ENCODE data around the gene AIMP1.

The AIMP1 gene

GRCh38 chr4:106358899-106359298, 42.5 kb downstream of the AIMP1 start:
- no peaks in the 10 kb centered on the region for H3K4me1 ChIP-seq (ENCODE audit: control insufficient read depth, low read length)
- H4K20me1 ChIP-seq (ENCODE audit: control insufficient read depth, insufficient read depth, low read depth, low read length), result no peaks in the 10 kb centered on the region
- H3K4me2 ChIP-seq (ENCODE audit: low read length), result no peak overlapping the region
- TF ChIP-seq EZH2phosphoT487 (IDR thresholded peaks at IDR 0.05; ENCODE audit: borderline replicate concordance, low read length), result no peak
- no peak for TF ChIP-seq CTCF (IDR thresholded peaks at IDR 0.05; ENCODE audit: low read depth, low read length, poor library complexity, severe bottlenecking)
- H3F3A ChIP-seq (ENCODE audit: control insufficient read depth, insufficient read depth), result no peaks in the 10 kb centered on the region
- H3K4me3 ChIP-seq (ENCODE audit: low read length), result no peak overlapping the region
- H3K36me3 ChIP-seq (ENCODE audit: control insufficient read depth, low read length), result no peaks in the 10 kb centered on the region
- no peak overlapping the region for H3K27ac ChIP-seq (ENCODE audit: low read depth, low read length)
- H3K79me2 ChIP-seq (ENCODE audit: control insufficient read depth, low read length), result no peaks in the 10 kb centered on the region
- no peaks in the 10 kb centered on the region for H3K9me2 ChIP-seq (replicated peaks; ENCODE audit: control insufficient read depth, low read length)
- H3K27me3 ChIP-seq (ENCODE audit: control insufficient read depth, low read length), result no peaks in the 10 kb centered on the region; the same call in 1 of the 2 replicates
- H3K9me3 ChIP-seq (ENCODE audit: control insufficient read depth, insufficient read depth, low read length), result no peaks in the 10 kb centered on the region

- H3K9me2 ChIP-seq (replicated peaks; ENCODE audit: control insufficient read depth, low read length), result no peaks in the 10 kb centered on the region
- H3K4me3 ChIP-seq (ENCODE audit: low read length), result no peak overlapping the region
- no peaks in the 10 kb centered on the region for H3F3A ChIP-seq (ENCODE audit: control insufficient read depth, insufficient read depth)
- H3K4me1 ChIP-seq (ENCODE audit: control insufficient read depth, low read length), result no peaks in the 10 kb centered on the region
- H3K4me2 ChIP-seq (ENCODE audit: low read length), result no peak overlapping the region
- H3K79me2 ChIP-seq (ENCODE audit: control insufficient read depth, low read length), result no peaks in the 10 kb centered on the region
- H3K36me3 ChIP-seq (ENCODE audit: control insufficient read depth, low read length), result no peaks in the 10 kb centered on the region
- H4K20me1 ChIP-seq (ENCODE audit: control insufficient read depth, insufficient read depth, low read depth, low read length), result no peaks in the 10 kb centered on the region
- no peak for TF ChIP-seq CTCF (IDR thresholded peaks at IDR 0.05; ENCODE audit: low read depth, low read length, poor library complexity, severe bottlenecking)
- TF ChIP-seq EZH2phosphoT487 (IDR thresholded peaks at IDR 0.05; ENCODE audit: borderline replicate concordance, low read length), result no peak
- no peak overlapping the region for H3K27ac ChIP-seq (ENCODE audit: low read depth, low read length)
- no peaks in the 10 kb centered on the region; the same call in 1 of the 2 replicates for H3K27me3 ChIP-seq (ENCODE audit: control insufficient read depth, low read length)
- no peaks in the 10 kb centered on the region for H3K9me3 ChIP-seq (ENCODE audit: control insufficient read depth, insufficient read depth, low read length)
Observed at GRCh38 chr4:106362086-106362825, 45.9 kb downstream of the AIMP1 start.

GRCh38 chr4:106364282-106364681, 47.9 kb downstream of the AIMP1 start:
- TF ChIP-seq CTCF (IDR thresholded peaks at IDR 0.05; ENCODE audit: low read depth, low read length, poor library complexity, severe bottlenecking) (no peak), EZH2phosphoT487 (IDR thresholded peaks at IDR 0.05; ENCODE audit: borderline replicate concordance, low read length) (no peak)
- Histone ChIP-seq H4K20me1 (ENCODE audit: control insufficient read depth, insufficient read depth, low read depth, low read length) (no peaks in the 10 kb centered on the region), H3K79me2 (ENCODE audit: control insufficient read depth, low read length) (no peaks in the 10 kb centered on the region), H3K4me3 (ENCODE audit: low read length) (no peak overlapping the region), H3K9me2 (replicated peaks; ENCODE audit: control insufficient read depth, low read length) (no peaks in the 10 kb centered on the region), H3K4me1 (ENCODE audit: control insufficient read depth, low read length) (peaks cover 2% of the 10 kb centered on the region), H3K4me2 (ENCODE audit: low read length) (no peak overlapping the region), H3K36me3 (ENCODE audit: control insufficient read depth, low read length) (no peaks in the 10 kb centered on the region), H3F3A (ENCODE audit: control insufficient read depth, insufficient read depth) (no peaks in the 10 kb centered on the region), H3K27me3 (ENCODE audit: control insufficient read depth, low read length) (no peaks in the 10 kb centered on the region; the same call in 1 of the 2 replicates), H3K27ac (ENCODE audit: low read depth, low read length) (no peak overlapping the region), H3K9me3 (ENCODE audit: control insufficient read depth, insufficient read depth, low read length) (no peaks in the 10 kb centered on the region)

Measured in DOHH2 (cell line).